Mucosa of descending colon (tissue), 3 donors: ENCODE results near the gene FAM222B. TPM values are rescaled to one million over a fixed set of nuclear protein-coding genes. Genes with fewer than 3 reads are reported as not detected.
A peak's percentile ranks its signal among the peaks of the same experiment; 100 is the strongest.
"Not testable (repeated sequence)": the region's sequence is repeated elsewhere in the genome, so short reads cannot be mapped to it uniquely, and the experiment has no call there.

Experiments used
- ATAC-seq: fragments of 200-7000 bp; cut with Tn5 transposase; one replicate; pipeline ENCODE4 v1.9.1; 2020; ENCODE audit warnings: mild to moderate bottlenecking, moderate library complexity
- DNase-seq, 3 donors: peaks; one replicate each; pipeline ENCODE4 v3.0.0-alpha.2; 2020
- H3K36me3 ChIP-seq: fragments of 200-600 bp; one replicate; pipeline ENCODE4 v1.8.0; 2021; ENCODE audit warnings: low read depth, mild to moderate bottlenecking
- H3K4me1 ChIP-seq: fragments of 200-600 bp; one replicate; pipeline ENCODE4 v1.8.0; 2021; ENCODE audit warnings: low read depth, mild to moderate bottlenecking
- H3K4me3 ChIP-seq: fragments of 200-600 bp; one replicate; pipeline ENCODE4 v1.8.0; 2021; ENCODE audit warnings: mild to moderate bottlenecking
- H3K9me3 ChIP-seq: fragments of 200-600 bp; one replicate; pipeline ENCODE4 v1.8.0; 2021; ENCODE audit warnings: mild to moderate bottlenecking
- intact Hi-C, 2 donors: fragments of 100-400 bp; cut with DNase I in 1 of 2; cut with micrococcal nuclease in 1 of 2; formaldehyde crosslinking; loops; one replicate each; pipeline versions ENCODE4 v1.11.0 to v1.11.1; 2022; cut with DNase I, micrococcal nuclease
- total RNA-seq, 3 donors: library from RNA; stranded (reverse); fragmentation: NEBNext Ultra II Directional in 2 of 3; extraction: Animal tissue kit (Norgen Biotek cat#: 25700) in 2 of 3; gene quantifications; one replicate each; pipeline versions ENCODE4 v1.2.1 to v1.2.4, GENCODE V29; 2021 to 2023
- TF ChIP-seq, protein P1 (sequence below): fragments of 200-600 bp; IDR thresholded peaks from one replicate; pipeline ENCODE4 v1.8.0; 2022; ENCODE audit warnings: antibody characterized with exemption, mild to moderate bottlenecking
- donor health status: DM: no; HTN: no; CAD: no; lungs with moderate emphysema.
- donor health status: DM: no; HTN: no; CAD: no.
- donor health status: DM: no; HTN: yes; CAD: no.

Gene FAM222B
- total RNA-seq, 3 donors from 2014 or later, result 25.3 to 40.0 (median 30.0) TPM

DNA sequence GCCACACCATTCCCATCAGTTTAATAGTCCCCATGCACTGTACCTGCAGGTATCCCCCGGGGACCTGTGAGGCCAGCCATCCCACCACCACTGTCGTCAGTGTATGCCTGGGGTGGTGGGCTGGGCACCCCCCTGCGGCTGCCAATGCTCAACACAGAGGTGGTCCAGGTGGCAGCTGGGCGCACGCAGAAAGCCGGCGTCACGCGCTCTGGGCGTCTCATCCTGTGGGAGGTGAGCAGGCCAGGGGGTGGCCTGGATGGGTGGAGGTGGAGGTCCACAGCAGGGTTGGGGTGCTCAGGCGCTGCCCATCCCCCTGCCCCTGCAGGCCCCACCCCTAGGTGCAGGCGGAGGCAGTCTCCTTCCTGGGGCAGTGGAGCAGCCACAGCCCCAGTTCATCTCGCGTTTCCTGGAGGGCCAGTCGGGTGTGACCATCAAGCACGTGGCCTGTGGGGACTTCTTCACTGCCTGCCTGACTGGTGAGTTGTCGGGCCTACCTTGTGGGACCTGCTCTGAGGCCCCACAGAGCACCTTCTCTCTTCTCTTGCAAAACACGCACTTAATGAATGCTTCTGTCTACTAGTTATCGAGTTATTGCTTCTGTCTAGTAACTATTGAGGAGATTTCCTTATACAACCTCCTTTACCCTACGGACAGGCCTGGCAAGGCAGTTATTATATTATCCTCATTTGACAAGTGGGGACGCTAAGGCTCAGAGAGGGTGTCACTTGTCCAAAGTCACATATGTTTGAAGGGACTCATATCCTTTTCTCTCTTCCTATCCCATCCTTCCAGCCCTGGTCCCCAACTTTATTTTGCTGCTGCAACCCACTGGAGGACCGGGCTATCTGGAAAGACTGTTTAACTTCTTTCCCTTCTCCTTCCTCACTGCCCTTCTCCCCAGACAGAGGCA is 104.6 kb downstream of the FAM222B start:
- DNase-seq (peak; percentile 54 to 85 (median 68)), ATAC-seq (peak; percentile 88)
- TF ChIP-seq, protein P1, sequence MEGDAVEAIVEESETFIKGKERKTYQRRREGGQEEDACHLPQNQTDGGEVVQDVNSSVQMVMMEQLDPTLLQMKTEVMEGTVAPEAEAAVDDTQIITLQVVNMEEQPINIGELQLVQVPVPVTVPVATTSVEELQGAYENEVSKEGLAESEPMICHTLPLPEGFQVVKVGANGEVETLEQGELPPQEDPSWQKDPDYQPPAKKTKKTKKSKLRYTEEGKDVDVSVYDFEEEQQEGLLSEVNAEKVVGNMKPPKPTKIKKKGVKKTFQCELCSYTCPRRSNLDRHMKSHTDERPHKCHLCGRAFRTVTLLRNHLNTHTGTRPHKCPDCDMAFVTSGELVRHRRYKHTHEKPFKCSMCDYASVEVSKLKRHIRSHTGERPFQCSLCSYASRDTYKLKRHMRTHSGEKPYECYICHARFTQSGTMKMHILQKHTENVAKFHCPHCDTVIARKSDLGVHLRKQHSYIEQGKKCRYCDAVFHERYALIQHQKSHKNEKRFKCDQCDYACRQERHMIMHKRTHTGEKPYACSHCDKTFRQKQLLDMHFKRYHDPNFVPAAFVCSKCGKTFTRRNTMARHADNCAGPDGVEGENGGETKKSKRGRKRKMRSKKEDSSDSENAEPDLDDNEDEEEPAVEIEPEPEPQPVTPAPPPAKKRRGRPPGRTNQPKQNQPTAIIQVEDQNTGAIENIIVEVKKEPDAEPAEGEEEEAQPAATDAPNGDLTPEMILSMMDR, result no peak
- Histone ChIP-seq H3K4me3 (no peak overlapping the region), H3K36me3 (no peaks in the 10 kb centered on the region), H3K9me3 (no peaks in the 10 kb centered on the region), H3K4me1 (peaks cover 8% of the 10 kb centered on the region)
- intact Hi-C loops, result no loop called here

DNA sequence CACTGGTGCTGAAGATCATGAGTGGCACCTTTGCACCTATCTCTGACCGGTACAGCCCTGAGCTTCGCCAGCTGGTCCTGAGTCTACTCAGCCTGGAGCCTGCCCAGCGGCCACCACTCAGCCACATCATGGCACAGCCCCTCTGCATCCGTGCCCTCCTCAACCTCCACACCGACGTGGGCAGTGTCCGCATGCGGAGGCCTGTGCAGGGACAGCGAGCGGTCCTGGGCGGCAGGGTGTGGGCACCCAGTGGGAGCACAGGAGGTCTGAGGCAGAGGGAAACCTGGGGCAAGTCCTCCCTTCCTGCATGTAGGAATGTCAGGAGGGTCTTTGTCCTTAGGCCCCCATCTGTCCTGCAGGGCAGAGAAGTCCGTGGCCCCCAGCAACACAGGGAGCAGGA is 105.3 kb downstream of the FAM222B start:
- DNase-seq (peak in 2 of 3 donors; percentile 31 to 58), ATAC-seq (no peak)
- intact Hi-C loops, result no loop called here
- Histone ChIP-seq H3K36me3 (no peaks in the 10 kb centered on the region), H3K4me3 (no peak overlapping the region), H3K9me3 (no peaks in the 10 kb centered on the region), H3K4me1 (peaks cover under 1% of the 10 kb centered on the region)
- TF ChIP-seq, protein P1, result no peak

DNA sequence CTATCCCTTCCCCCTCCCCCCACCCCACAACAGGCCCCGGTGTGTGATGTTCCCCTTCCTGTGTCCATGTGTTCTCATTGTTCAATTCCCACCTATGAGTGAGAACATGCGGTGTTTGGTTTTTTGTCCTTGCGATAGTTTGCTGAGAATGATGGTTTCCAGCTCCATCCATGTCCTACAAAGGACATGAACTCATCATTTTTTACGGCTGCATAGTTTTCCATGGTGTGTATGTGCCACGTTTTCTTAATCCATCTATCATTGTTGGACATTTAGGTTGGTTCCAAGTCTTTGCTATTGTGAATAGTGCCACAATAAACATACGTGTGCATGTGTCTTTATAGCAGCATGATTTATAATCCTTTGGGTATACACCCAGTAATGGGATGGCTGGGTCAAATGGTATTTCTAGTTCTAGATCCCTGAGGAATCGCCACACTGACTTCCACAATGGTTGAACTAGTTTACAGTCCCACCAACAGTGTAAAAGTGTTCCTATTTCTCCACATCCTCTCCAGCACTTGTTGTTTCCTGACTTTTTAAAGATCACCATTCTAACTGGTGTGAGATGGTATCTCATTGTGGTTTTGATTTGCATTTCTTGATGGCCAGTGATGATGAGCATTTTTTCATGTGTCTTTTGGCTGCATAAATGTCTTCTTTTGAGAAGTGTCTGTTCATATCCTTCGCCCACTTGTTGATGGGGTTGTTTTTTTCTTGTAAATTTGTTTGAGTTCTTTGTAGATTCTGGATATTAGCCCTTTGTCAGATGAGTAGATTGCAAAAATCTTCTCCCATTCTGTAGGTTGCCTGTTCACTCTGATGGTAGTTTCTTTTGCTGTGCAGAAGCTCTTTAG is 106.4 kb downstream of the FAM222B start:
- H3K4me3 ChIP-seq, intact Hi-C loops, H3K36me3 ChIP-seq, H3K4me1 ChIP-seq, H3K9me3 ChIP-seq, DNase-seq, ATAC-seq: not testable (repeated sequence)

DNA sequence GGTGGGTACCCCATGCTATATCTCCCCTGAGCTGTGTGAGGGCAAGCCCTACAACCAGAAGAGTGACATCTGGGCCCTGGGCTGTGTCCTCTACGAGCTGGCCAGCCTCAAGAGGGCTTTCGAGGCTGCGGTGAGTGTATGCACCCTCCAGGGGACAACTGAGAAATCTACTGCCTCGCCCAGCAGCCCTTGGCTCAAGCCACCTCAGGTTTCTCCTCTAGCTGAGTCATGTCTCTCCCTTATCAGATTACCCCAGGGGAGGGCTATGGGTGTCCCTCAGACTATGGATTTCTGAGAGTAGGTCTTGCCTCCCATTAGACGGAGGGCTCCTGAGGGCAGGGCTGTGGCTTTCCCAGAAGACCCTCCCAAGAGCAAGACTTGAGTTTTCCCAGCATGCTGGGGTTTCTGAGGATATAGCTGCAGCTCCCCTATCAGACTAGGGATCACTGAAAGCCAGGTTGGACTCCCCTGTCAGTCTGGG is 107.3 kb downstream of the FAM222B start:
- ATAC-seq (no peak), DNase-seq (peak in 2 of 3 donors; percentile 19 to 29)
- no peak overlapping the region for H3K4me3 ChIP-seq
- no peaks in the 10 kb centered on the region for H3K36me3 ChIP-seq
- TF ChIP-seq, protein P1, result no peak
- no peaks in the 10 kb centered on the region for H3K9me3 ChIP-seq
- H3K4me1 ChIP-seq, result no peaks in the 10 kb centered on the region
- intact Hi-C loops, result no loop called here

DNA sequence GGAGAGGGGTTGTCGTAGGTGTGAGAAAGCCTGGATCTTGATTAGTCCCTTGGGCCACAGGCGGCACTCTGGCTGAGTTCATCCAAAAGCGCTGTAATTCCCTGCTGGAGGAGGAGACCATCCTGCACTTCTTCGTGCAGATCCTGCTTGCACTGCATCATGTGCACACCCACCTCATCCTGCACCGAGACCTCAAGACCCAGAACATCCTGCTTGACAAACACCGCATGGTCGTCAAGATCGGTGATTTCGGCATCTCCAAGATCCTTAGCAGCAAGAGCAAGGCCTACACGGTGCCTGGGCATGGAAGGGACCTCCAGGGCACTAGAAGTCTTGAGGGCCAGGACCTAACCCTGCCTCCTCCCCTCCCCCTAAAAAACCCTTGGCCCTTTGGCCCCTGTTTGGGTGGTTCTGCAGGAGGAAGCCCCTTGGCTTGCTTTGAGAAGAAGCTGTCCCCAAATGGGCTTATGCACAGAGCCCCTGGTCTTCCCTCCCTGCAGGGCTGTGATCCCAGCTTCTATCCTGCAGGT is 107.8 kb downstream of the FAM222B start:
- ATAC-seq (no peak), DNase-seq (peak in 2 of 3 donors; percentile 6 to 41)
- H3K36me3 ChIP-seq, result no peaks in the 10 kb centered on the region
- H3K4me3 ChIP-seq, result no peak overlapping the region
- TF ChIP-seq, protein P1, result no peak
- intact Hi-C loops, result no loop called here
- H3K4me1 ChIP-seq, result peaks cover 2% of the 10 kb centered on the region
- no peaks in the 10 kb centered on the region for H3K9me3 ChIP-seq
